K562 (cell line): ENCODE results near the gene TMTC4. TPM values are rescaled to one million over a fixed set of nuclear protein-coding genes. Genes with fewer than 3 reads are reported as not detected.

Source experiments
- CCAR2 ChIP-seq: fragments of 200-400 bp; formaldehyde crosslinking; IDR thresholded peaks from 2 replicates; pipeline ENCODE4 v1.6.1; 2017; ENCODE audit warnings: mild to moderate bottlenecking, low read depth, low read length
- COPS2 ChIP-seq: fragments of 450-650 bp; conservative IDR thresholded peaks from 2 replicates; pipeline ENCODE4 v1.6.1; 2016; ENCODE audit warnings: mild to moderate bottlenecking, moderate library complexity
- ETS2 ChIP-seq: IDR thresholded peaks from 2 replicates; pipeline ENCODE4 v1.6.1; 2016; ENCODE audit warnings: borderline replicate concordance, missing genetic modification characterization, mild to moderate bottlenecking, moderate library complexity, missing compliant biosample characterization; ENCODE audit not compliant: poor library complexity, severe bottlenecking
- ILK ChIP-seq: fragments of 450-650 bp; IDR thresholded peaks from 2 replicates; pipeline ENCODE4 v1.6.1; 2016; ENCODE audit warnings: missing genetic modification characterization, low read depth, mild to moderate bottlenecking, missing compliant biosample characterization, moderate library complexity, borderline replicate concordance
- JUND ChIP-seq, 2 experiments: IDR thresholded peaks; 2 replicates in 1 of 2; 3 replicates in 1 of 2; pipeline ENCODE4 v1.6.1; 2011; ENCODE audit warnings: borderline replicate concordance in 2 of 2, low read depth in 2 of 2, low read length in 2 of 2, improper control_type of control experiment in 1 of 2, missing biosample characterization in 1 of 2, missing genetic modification characterization in 1 of 2, missing genetic modification reagents in 1 of 2
- KLF10 ChIP-seq: fragments of 250-450 bp; sonication (Bioruptor Pico); IDR thresholded peaks from 2 replicates; pipeline ENCODE4 v1.6.1; 2021; ENCODE audit warnings: matching md5 sums
- MBD2 ChIP-seq: sonication (generic); IDR thresholded peaks from 2 replicates; pipeline ENCODE4 v1.6.1; 2016; ENCODE audit warnings: low read depth, borderline replicate concordance
- RBM17 ChIP-seq: fragments of 200-400 bp; formaldehyde crosslinking; IDR thresholded peaks from 2 replicates; pipeline ENCODE4 v1.6.1; 2017; ENCODE audit warnings: low read depth, mild to moderate bottlenecking, low read length, borderline replicate concordance
- RNF2 ChIP-seq: sonication (generic); IDR thresholded peaks from 2 replicates; pipeline ENCODE4 v1.6.1; 2016
- SRSF9 ChIP-seq: fragments of 200-400 bp; formaldehyde crosslinking; IDR thresholded peaks from 2 replicates; pipeline ENCODE4 v1.6.1; 2017; ENCODE audit warnings: low read depth, low read length, borderline replicate concordance
- ZC3H4 ChIP-seq: sonication (generic); formaldehyde crosslinking; IDR thresholded peaks from 2 replicates; pipeline ENCODE4 v1.9.0; 2021; ENCODE audit warnings: missing genetic modification reagents, borderline replicate concordance
- ZFPM2 ChIP-seq: fragments of 250-450 bp; sonication (Bioruptor Pico); IDR thresholded peaks from 2 replicates; pipeline ENCODE4 v1.5.1; 2022; ENCODE audit warnings: mild to moderate bottlenecking
- ZNF212 ChIP-seq: fragments of 450-650 bp; formaldehyde crosslinking; IDR thresholded peaks from 2 replicates; pipeline ENCODE4 v1.4.0; 2020; ENCODE audit warnings: mild to moderate bottlenecking
- polyA plus RNA-seq, 8 experiments: library from polyadenylated mRNA; depleted of rRNA in 4 of 8; stranded (reverse) in 5 of 8; unstranded in 3 of 8; fragments of >200 nt; fragmentation: Nextera tagmentation in 2 of 8; fragmentation: Illumina TruSeq in 1 of 8; extraction: Ambion mirVana in 2 of 8; extraction: Trizol in 1 of 8; gene quantifications; 2 replicates each; pipeline versions ENCODE4 v1.2.1 to v1.2.3, GENCODE V29; 2011 to 2014; ENCODE audit warnings: inconsistent platforms in 1 of 8, missing spikeins in 1 of 8
- total RNA-seq, 7 experiments: library from RNA; depleted of rRNA in 6 of 7; stranded (reverse); fragments of >200 nt in 6 of 7; fragmentation: Illumina TruSeq in 2 of 7; extraction: Trizol in 2 of 7; gene quantifications; 2 replicates each; pipeline versions ENCODE4 v1.2.1 to v1.2.3, GENCODE V29; 2011 to 2021; ENCODE audit warnings: low replicate concordance in 1 of 7
- TF ChIP-seq, protein P1 (sequence below), 3 experiments: IDR thresholded peaks in 2 of 3; conservative IDR thresholded peaks in 1 of 3; 2 replicates each; pipeline ENCODE4 v1.5.1; 2011 to 2012; ENCODE audit warnings: low read length in 3 of 3, mild to moderate bottlenecking in 3 of 3, control low read depth in 2 of 3, improper control_type of control experiment in 1 of 3, inconsistent platforms in 1 of 3, low read depth in 1 of 3, mixed read lengths in 1 of 3, moderate library complexity in 1 of 3; ENCODE audit not compliant: insufficient read depth in 2 of 3
- TF ChIP-seq, protein P2 (sequence below): fragments of 450-650 bp; formaldehyde crosslinking; IDR thresholded peaks from 2 replicates; pipeline ENCODE4 v1.4.0; 2022; ENCODE audit warnings: mild to moderate bottlenecking, moderate library complexity
- TF ChIP-seq, protein P3 (sequence below), 2 experiments: fragments of 450-650 bp; IDR thresholded peaks; 2 replicates each; pipeline ENCODE4 v1.6.1; 2016
- TF ChIP-seq, protein P4 (sequence below): fragments of 250-450 bp; sonication (Bioruptor Pico); IDR thresholded peaks from 2 replicates; pipeline ENCODE4 v1.8.0; 2022; ENCODE audit warnings: inconsistent platforms
- TF ChIP-seq, protein P5 (sequence below): sonication (generic); formaldehyde crosslinking; IDR thresholded peaks from 2 replicates; pipeline ENCODE4 v1.8.1; 2023; ENCODE audit warnings: mild to moderate bottlenecking, missing genetic modification reagents

The TMTC4 gene
- total and polyA plus RNA-seq, 9 of the 15 experiments (the other 6 are each of a cell fraction or from before 2014, with no cell fraction given) = 3.5 to 16.7 (median 11.8) TPM

DNA sequence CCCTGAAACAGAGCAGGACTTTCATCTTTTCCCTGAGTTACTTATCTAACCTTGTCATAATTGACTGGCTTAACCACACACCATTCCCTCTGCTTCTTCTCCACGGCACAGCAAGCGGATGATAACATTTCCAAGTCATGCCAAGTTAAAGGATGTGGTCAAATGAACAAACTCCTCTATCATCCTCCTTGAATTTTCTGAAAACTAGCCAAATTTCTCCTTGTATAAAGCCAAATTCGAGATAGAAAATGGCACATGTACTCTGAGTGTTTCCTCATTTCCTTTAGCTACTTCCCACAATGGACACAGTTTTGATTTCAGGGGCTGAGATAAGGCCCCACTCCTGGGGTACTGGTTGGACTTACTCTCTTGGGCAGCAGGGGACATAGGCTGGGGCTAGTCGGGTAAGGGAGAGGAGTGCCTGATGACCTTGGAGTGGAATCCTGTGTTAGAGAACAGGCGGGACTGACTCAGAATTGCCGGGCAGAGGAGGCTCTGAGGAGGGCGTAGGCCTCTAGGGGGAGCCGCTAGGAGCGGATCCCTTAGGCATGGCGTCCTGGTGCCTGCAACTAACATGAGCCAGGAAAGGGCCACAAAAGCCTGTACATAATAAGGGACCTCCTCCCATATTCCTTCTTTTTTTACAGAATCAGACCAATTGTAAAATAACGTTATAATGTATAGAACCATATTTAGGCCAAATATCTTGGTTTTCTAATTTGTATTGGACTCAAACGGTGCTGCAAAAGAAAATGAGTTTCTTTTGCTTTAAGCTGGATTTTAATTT, 20.3 kb upstream of the TMTC4 start (continued):
- TF ChIP-seq, protein P1, sequence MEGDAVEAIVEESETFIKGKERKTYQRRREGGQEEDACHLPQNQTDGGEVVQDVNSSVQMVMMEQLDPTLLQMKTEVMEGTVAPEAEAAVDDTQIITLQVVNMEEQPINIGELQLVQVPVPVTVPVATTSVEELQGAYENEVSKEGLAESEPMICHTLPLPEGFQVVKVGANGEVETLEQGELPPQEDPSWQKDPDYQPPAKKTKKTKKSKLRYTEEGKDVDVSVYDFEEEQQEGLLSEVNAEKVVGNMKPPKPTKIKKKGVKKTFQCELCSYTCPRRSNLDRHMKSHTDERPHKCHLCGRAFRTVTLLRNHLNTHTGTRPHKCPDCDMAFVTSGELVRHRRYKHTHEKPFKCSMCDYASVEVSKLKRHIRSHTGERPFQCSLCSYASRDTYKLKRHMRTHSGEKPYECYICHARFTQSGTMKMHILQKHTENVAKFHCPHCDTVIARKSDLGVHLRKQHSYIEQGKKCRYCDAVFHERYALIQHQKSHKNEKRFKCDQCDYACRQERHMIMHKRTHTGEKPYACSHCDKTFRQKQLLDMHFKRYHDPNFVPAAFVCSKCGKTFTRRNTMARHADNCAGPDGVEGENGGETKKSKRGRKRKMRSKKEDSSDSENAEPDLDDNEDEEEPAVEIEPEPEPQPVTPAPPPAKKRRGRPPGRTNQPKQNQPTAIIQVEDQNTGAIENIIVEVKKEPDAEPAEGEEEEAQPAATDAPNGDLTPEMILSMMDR (IDR thresholded peaks at IDR 0.05 in 2 of 3, conservative IDR thresholded peaks at IDR 0.05 in 1 of 3; ENCODE audit: insufficient read depth in 2 of 3, low read depth in 1 of 3, low read length in 3 of 3) = peak; percentile 63 to 73 (median 65)
- no peak for TF ChIP-seq ILK
- TF ChIP-seq, protein P2, sequence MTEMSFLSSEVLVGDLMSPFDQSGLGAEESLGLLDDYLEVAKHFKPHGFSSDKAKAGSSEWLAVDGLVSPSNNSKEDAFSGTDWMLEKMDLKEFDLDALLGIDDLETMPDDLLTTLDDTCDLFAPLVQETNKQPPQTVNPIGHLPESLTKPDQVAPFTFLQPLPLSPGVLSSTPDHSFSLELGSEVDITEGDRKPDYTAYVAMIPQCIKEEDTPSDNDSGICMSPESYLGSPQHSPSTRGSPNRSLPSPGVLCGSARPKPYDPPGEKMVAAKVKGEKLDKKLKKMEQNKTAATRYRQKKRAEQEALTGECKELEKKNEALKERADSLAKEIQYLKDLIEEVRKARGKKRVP = no peak
- TF ChIP-seq, protein P3, sequence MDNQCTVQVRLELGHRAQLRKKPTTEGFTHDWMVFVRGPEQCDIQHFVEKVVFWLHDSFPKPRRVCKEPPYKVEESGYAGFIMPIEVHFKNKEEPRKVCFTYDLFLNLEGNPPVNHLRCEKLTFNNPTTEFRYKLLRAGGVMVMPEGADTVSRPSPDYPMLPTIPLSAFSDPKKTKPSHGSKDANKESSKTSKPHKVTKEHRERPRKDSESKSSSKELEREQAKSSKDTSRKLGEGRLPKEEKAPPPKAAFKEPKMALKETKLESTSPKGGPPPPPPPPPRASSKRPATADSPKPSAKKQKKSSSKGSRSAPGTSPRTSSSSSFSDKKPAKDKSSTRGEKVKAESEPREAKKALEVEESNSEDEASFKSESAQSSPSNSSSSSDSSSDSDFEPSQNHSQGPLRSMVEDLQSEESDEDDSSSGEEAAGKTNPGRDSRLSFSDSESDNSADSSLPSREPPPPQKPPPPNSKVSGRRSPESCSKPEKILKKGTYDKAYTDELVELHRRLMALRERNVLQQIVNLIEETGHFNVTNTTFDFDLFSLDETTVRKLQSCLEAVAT (IDR thresholded peaks at IDR 0.05) = no peak
- TF ChIP-seq COPS2 = no peak
- TF ChIP-seq KLF10 (CRISPR knock-in tag) = no peak
- no peak for TF ChIP-seq ZNF212 (CRISPR knock-in tag)
- 0 out of 2 replicates have a peak, but pooled peaks have one; percentile 20 for TF ChIP-seq JUND (IDR thresholded peaks at IDR 0.05; ENCODE audit: borderline replicate concordance, low read depth, low read length)
- TF ChIP-seq JUND (tag; IDR thresholded peaks at IDR 0.05; ENCODE audit: borderline replicate concordance, low read depth, low read length) = no peak
- no peak for TF ChIP-seq MBD2
- TF ChIP-seq SRSF9 = no peak
- TF ChIP-seq ZC3H4 (CRISPR knock-in tag) = no peak
- no peak; the same call in 1 of the 2 replicates for TF ChIP-seq RNF2
- TF ChIP-seq, protein P4, sequence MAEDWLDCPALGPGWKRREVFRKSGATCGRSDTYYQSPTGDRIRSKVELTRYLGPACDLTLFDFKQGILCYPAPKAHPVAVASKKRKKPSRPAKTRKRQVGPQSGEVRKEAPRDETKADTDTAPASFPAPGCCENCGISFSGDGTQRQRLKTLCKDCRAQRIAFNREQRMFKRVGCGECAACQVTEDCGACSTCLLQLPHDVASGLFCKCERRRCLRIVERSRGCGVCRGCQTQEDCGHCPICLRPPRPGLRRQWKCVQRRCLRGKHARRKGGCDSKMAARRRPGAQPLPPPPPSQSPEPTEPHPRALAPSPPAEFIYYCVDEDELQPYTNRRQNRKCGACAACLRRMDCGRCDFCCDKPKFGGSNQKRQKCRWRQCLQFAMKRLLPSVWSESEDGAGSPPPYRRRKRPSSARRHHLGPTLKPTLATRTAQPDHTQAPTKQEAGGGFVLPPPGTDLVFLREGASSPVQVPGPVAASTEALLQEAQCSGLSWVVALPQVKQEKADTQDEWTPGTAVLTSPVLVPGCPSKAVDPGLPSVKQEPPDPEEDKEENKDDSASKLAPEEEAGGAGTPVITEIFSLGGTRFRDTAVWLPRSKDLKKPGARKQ (CRISPR knock-in tag) = no peak
- TF ChIP-seq ETS2 = no peak
- TF ChIP-seq RBM17 = no peak
- TF ChIP-seq ZFPM2 (CRISPR knock-in tag) = no peak
- TF ChIP-seq, protein P5, sequence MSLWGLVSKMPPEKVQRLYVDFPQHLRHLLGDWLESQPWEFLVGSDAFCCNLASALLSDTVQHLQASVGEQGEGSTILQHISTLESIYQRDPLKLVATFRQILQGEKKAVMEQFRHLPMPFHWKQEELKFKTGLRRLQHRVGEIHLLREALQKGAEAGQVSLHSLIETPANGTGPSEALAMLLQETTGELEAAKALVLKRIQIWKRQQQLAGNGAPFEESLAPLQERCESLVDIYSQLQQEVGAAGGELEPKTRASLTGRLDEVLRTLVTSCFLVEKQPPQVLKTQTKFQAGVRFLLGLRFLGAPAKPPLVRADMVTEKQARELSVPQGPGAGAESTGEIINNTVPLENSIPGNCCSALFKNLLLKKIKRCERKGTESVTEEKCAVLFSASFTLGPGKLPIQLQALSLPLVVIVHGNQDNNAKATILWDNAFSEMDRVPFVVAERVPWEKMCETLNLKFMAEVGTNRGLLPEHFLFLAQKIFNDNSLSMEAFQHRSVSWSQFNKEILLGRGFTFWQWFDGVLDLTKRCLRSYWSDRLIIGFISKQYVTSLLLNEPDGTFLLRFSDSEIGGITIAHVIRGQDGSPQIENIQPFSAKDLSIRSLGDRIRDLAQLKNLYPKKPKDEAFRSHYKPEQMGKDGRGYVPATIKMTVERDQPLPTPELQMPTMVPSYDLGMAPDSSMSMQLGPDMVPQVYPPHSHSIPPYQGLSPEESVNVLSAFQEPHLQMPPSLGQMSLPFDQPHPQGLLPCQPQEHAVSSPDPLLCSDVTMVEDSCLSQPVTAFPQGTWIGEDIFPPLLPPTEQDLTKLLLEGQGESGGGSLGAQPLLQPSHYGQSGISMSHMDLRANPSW (CRISPR knock-in tag) = no peak
- TF ChIP-seq CCAR2 = no peak
